H9 (cell line): ENCODE measurements around the gene SPATA20. TPM values are rescaled to one million over a fixed set of nuclear protein-coding genes. Genes with fewer than 3 reads are reported as not detected.

Source experiments
- DNase-seq: peaks from one replicate; pipeline ENCODE4 v3.0.0-alpha.2; 2017
- H2AFZ ChIP-seq: one replicate; pipeline ENCODE4 v1.6.1; 2013; ENCODE audit warnings: mild to moderate bottlenecking, low read length, control low read depth, moderate library complexity
- H2AK5ac ChIP-seq: 2 replicates; pipeline ENCODE4 v1.6.1; 2013; ENCODE audit warnings: low read length, control low read depth, mixed read lengths; ENCODE audit not compliant: insufficient read length
- H2BK120ac ChIP-seq: one replicate; pipeline ENCODE4 v1.6.1; 2013; ENCODE audit warnings: low read depth, mild to moderate bottlenecking, low read length, control low read depth, inconsistent platforms; ENCODE audit not compliant: poor library complexity, severe bottlenecking
- H2BK12ac ChIP-seq: 2 replicates; pipeline ENCODE4 v1.6.1; 2013; ENCODE audit warnings: low read length, control low read depth, mixed read lengths, low read depth; ENCODE audit not compliant: insufficient read length
- H2BK15ac ChIP-seq: 2 replicates; pipeline ENCODE4 v1.6.1; 2013; ENCODE audit warnings: low read depth, low read length, control low read depth
- H2BK20ac ChIP-seq: one replicate; pipeline ENCODE4 v1.6.1; 2013; ENCODE audit warnings: low read depth, mild to moderate bottlenecking, low read length, control low read depth, inconsistent platforms; ENCODE audit not compliant: poor library complexity, severe bottlenecking
- H2BK5ac ChIP-seq: 2 replicates; pipeline ENCODE4 v1.6.1; 2013; ENCODE audit warnings: low read length, control low read depth, mixed read lengths; ENCODE audit not compliant: insufficient read length
- H3K14ac ChIP-seq: 2 replicates; pipeline ENCODE4 v1.6.1; 2013; ENCODE audit warnings: low read length, control low read depth; ENCODE audit not compliant: insufficient read depth
- H3K18ac ChIP-seq: 2 replicates; pipeline ENCODE4 v1.6.1; 2013; ENCODE audit warnings: low read depth, mild to moderate bottlenecking, mixed read lengths, low read length, control low read depth; ENCODE audit not compliant: insufficient read length
- H3K23ac ChIP-seq: 2 replicates; pipeline ENCODE4 v1.6.1; 2013; ENCODE audit warnings: low read length, control low read depth, mixed read lengths, low read depth; ENCODE audit not compliant: insufficient read length
- H3K23me2 ChIP-seq: 2 replicates; pipeline ENCODE4 v1.6.1; 2013; ENCODE audit warnings: low read depth, mild to moderate bottlenecking, mixed read lengths, low read length, control low read depth; ENCODE audit not compliant: insufficient read length, poor library complexity, severe bottlenecking
- H3K27ac ChIP-seq: 2 replicates; pipeline ENCODE4 v1.5.1; 2013; ENCODE audit warnings: low read length, control low read depth, mixed read lengths, low read depth; ENCODE audit not compliant: insufficient read length
- H3K27me3 ChIP-seq: 2 replicates; pipeline ENCODE4 v1.6.1; 2013; ENCODE audit warnings: low read length, control low read depth, inconsistent platforms; ENCODE audit not compliant: insufficient read depth
- H3K4ac ChIP-seq: 2 replicates; pipeline ENCODE4 v1.6.1; 2013; ENCODE audit warnings: low read depth, mild to moderate bottlenecking, control low read depth, inconsistent platforms, low read length, moderate library complexity
- H3K4me1 ChIP-seq: 2 replicates; pipeline ENCODE4 v1.6.1; 2013; ENCODE audit warnings: low read length, control low read depth, inconsistent platforms; ENCODE audit not compliant: insufficient read depth
- H3K4me2 ChIP-seq: 2 replicates; pipeline ENCODE4 v1.6.1; 2013; ENCODE audit warnings: low read length, control low read depth, mixed read lengths; ENCODE audit not compliant: insufficient read length, insufficient read depth
- H3K56ac ChIP-seq: 2 replicates; pipeline ENCODE4 v1.6.1; 2013; ENCODE audit warnings: low read depth, mild to moderate bottlenecking, mixed read lengths, low read length, control low read depth; ENCODE audit not compliant: insufficient read length
- H3K79me1 ChIP-seq: 2 replicates; pipeline ENCODE4 v1.6.1; 2013; ENCODE audit warnings: low read depth, mild to moderate bottlenecking, moderate library complexity, low read length, control low read depth, inconsistent platforms; ENCODE audit not compliant: insufficient read depth, poor library complexity, severe bottlenecking
- H3K79me2 ChIP-seq: 2 replicates; pipeline ENCODE4 v1.6.1; 2013; ENCODE audit warnings: low read length, control low read depth, inconsistent platforms; ENCODE audit not compliant: insufficient read depth
- H3K9ac ChIP-seq: 2 replicates; pipeline ENCODE4 v1.6.1; 2013; ENCODE audit warnings: low read length, control low read depth, mixed read lengths; ENCODE audit not compliant: insufficient read length; ENCODE audit errors: extremely low read depth
- H3K9me3 ChIP-seq: one replicate; pipeline ENCODE4 v1.6.1; 2013; ENCODE audit warnings: low read depth, low read length, inconsistent platforms; ENCODE audit not compliant: control insufficient read depth
- H3T11ph ChIP-seq: one replicate; pipeline ENCODE4 v1.6.1; 2013; ENCODE audit warnings: mild to moderate bottlenecking, low read length, control low read depth, inconsistent platforms
- H4K20me1 ChIP-seq: one replicate; pipeline ENCODE4 v1.6.1; 2013; ENCODE audit not compliant: control insufficient read depth, insufficient read length, insufficient read depth
- H4K5ac ChIP-seq: 2 replicates; pipeline ENCODE4 v1.6.1; 2013; ENCODE audit warnings: low read depth, mild to moderate bottlenecking, mixed read lengths, low read length, control low read depth; ENCODE audit not compliant: insufficient read length
- H4K8ac ChIP-seq: replicated peaks from 2 replicates; pipeline ENCODE4 v1.6.1; 2013; ENCODE audit warnings: low read length, control low read depth, mixed read lengths, low read depth; ENCODE audit not compliant: insufficient read length
- H4K91ac ChIP-seq: 2 replicates; pipeline ENCODE4 v1.6.1; 2013; ENCODE audit warnings: low read depth, mild to moderate bottlenecking, moderate library complexity, mixed read lengths, low read length, control low read depth; ENCODE audit not compliant: insufficient read length
- H3K27ac Mint-ChIP-seq, 3 experiments: 2 replicates in 2 of 3; 3 replicates in 1 of 3; pipeline ENCODE4 v1.8.0; 2020 to 2021; ENCODE audit warnings: mixed read lengths in 3 of 3, mild to moderate bottlenecking in 1 of 3, moderate library complexity in 1 of 3
- H3K27me3 Mint-ChIP-seq: 2 replicates; pipeline ENCODE4 v1.8.0; 2021; ENCODE audit warnings: low read depth, mild to moderate bottlenecking, moderate library complexity, mixed read lengths
- H3K36me3 Mint-ChIP-seq, 3 experiments: 2 replicates in 2 of 3; 3 replicates in 1 of 3; pipeline ENCODE4 v1.8.0; 2020 to 2021; ENCODE audit warnings: low read depth in 3 of 3, mixed read lengths in 3 of 3; ENCODE audit not compliant: insufficient read depth in 1 of 3
- H3K4me1 Mint-ChIP-seq, 2 experiments: 2 replicates each; pipeline ENCODE4 v1.8.0; 2020; ENCODE audit warnings: mixed read lengths in 2 of 2
- H3K4me3 Mint-ChIP-seq, 2 experiments: 2 replicates in 1 of 2; 3 replicates in 1 of 2; pipeline ENCODE4 v1.8.0; 2020 to 2021; ENCODE audit warnings: mild to moderate bottlenecking in 2 of 2, mixed read lengths in 2 of 2, moderate library complexity in 1 of 2
- H3K9me3 Mint-ChIP-seq, 2 experiments: 2 replicates in 1 of 2; 3 replicates in 1 of 2; pipeline ENCODE4 v1.8.0; 2020; ENCODE audit warnings: mild to moderate bottlenecking in 2 of 2, mixed read lengths in 2 of 2, moderate library complexity in 1 of 2
- CTCF ChIP-seq: fragments of 200-600 bp; sonication (generic); conservative IDR thresholded peaks from 3 replicates; pipeline ENCODE4 v1.8.0; 2021; ENCODE audit warnings: antibody characterized with exemption, mild to moderate bottlenecking
- WGBS: extraction: QIAGEN DNeasy Blood & Tissue Kit; methylation state at CpG from one replicate; pipeline ENCODE4 v1.1.7; 2013; ENCODE audit warnings: missing lambda C conversion rate, low lambda C conversion rate, mixed read lengths; ENCODE audit not compliant: insufficient read length; ENCODE audit errors: extremely low coverage; 5-methylcytosine and 5-hydroxymethylcytosine counted together
- total RNA-seq: library from RNA; stranded (reverse); gene quantifications from 2 replicates; pipeline ENCODE4 v1.2.1, GENCODE V29; 2021

SPATA20 gene
- total RNA-seq, 1 experiment from 2014 or later = 23.9 TPM

GRCh38 chr17:50566886-50567285 lies 19.9 kb downstream of the SPATA20 start:
- H3K27me3 ChIP-seq = peaks cover 38% of the 10 kb centered on the region
- H3K27ac Mint-ChIP-seq = no peak overlapping the region; a peak in 1 of 7 replicates

More at GRCh38 chr17:50566886-50567285, 19.9 kb downstream of the SPATA20 start:
- Histone ChIP-seq H2BK120ac (no peak overlapping the region), H3K79me1 (no peaks in the 10 kb centered on the region), H2BK5ac (no peak overlapping the region), H3K14ac (no peak overlapping the region; the same call in 1 of the 2 replicates), H4K8ac (no peak overlapping the region), H3T11ph (no peak overlapping the region), H3K79me2 (no peaks in the 10 kb centered on the region), H3K9ac (no peak overlapping the region), H2AFZ (no peak overlapping the region), H3K23ac (no peak overlapping the region), H2AK5ac (no peak overlapping the region), H3K56ac (no peak overlapping the region), H2BK12ac (no peak overlapping the region), H2BK20ac (no peak overlapping the region), H3K4me2 (no peak overlapping the region), H3K4ac (no peak overlapping the region), H3K4me1 (peaks cover 2% of the 10 kb centered on the region; the same call in 1 of the 2 replicates), H3K27ac (no peak overlapping the region), H4K91ac (no peak overlapping the region), H3K18ac (no peak overlapping the region), H2BK15ac (no peak overlapping the region), H4K5ac (no peak overlapping the region), H4K20me1 (no peaks in the 10 kb centered on the region), H3K9me3 (no peaks in the 10 kb centered on the region), H3K23me2 (peaks cover 5% of the 10 kb centered on the region)
- no peak for DNase-seq
- no CpG with 5 or more reads among the region's 2 CpGs for WGBS
- peaks cover 0 to 2% (median 0%) of the 10 kb centered on the region in 3 experiments; a peak in 1 of 7 replicates for H3K36me3 Mint-ChIP-seq
- peaks cover 38 to 73% of the 10 kb centered on the region in 2 experiments for H3K4me1 Mint-ChIP-seq
- no peak overlapping the region for H3K4me3 Mint-ChIP-seq
- no peaks in the 10 kb centered on the region for H3K9me3 Mint-ChIP-seq
- TF ChIP-seq CTCF = no peak
- peaks cover 72% of the 10 kb centered on the region for H3K27me3 Mint-ChIP-seq
